PFSK-1 (cell line): ENCODE results near the gene DNAJC9.

ENCODE experiments used
- FOXP2 ChIP-seq: optimal IDR thresholded peaks from 2 replicates; pipeline ENCODE3; 2011; ENCODE audit warnings: borderline replicate concordance, control low read depth, inconsistent platforms; ENCODE audit not compliant: insufficient read depth; ENCODE audit errors: extremely low read length, extremely low read depth
- POLR2AphosphoS5 ChIP-seq: IDR thresholded peaks from 2 replicates; pipeline ENCODE4 v1.6.1; 2012; ENCODE audit warnings: low read depth, mild to moderate bottlenecking, control low read depth, low read length, moderate library complexity
- SIN3A ChIP-seq: IDR thresholded peaks from 2 replicates; pipeline ENCODE4 v1.6.1; 2012; ENCODE audit warnings: mild to moderate bottlenecking, low read length, moderate library complexity, borderline replicate concordance; ENCODE audit not compliant: insufficient read depth
- TAF1 ChIP-seq: IDR thresholded peaks from 2 replicates; pipeline ENCODE4 v1.6.1; 2012; ENCODE audit warnings: low read length, control low read depth, borderline replicate concordance; ENCODE audit not compliant: insufficient read depth
- TF ChIP-seq, protein P1 (sequence below), 2 experiments: IDR thresholded peaks; 2 replicates each; pipeline versions ENCODE4 v1.6.1 to v1.8.0; 2011 to 2012; ENCODE audit warnings: low read depth in 2 of 2, low read length in 2 of 2, control low read depth in 1 of 2, inconsistent platforms in 1 of 2, mild to moderate bottlenecking in 1 of 2, moderate library complexity in 1 of 2; ENCODE audit not compliant: insufficient read depth in 1 of 2

DNAJC9 gene

DNA sequence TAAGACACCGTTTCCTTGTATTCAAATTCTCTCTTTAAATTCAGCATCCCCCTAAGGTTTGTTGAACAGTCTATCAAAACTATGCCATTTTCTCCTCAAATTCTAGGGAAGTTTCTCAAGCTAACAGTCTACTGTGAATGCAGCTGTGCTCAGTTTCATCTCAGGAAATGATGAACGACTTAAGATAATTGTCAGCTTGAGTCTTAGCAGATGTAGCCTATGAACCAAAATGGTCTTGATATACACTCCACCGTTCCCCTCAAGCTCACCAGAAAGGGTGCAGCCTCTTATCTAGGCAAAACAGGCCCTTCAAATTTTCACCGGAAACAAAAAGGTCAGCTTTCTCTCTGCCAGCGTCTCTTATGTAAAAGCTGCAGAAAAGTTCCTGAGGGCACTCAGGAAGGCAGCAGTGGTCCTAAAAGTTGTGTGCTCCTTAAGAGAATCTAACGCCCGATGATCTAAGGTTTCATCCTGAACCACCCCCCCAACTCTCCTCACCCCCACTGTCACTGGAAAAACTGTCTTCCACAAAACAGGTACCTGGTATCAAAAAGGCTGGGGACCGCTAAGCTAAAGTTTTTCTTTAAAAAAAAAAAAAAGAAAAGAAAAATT, 2.1 kb downstream of the DNAJC9 start:
- TF ChIP-seq FOXP2: no peak
- no peak for TF ChIP-seq POLR2AphosphoS5
- TF ChIP-seq, protein P1, sequence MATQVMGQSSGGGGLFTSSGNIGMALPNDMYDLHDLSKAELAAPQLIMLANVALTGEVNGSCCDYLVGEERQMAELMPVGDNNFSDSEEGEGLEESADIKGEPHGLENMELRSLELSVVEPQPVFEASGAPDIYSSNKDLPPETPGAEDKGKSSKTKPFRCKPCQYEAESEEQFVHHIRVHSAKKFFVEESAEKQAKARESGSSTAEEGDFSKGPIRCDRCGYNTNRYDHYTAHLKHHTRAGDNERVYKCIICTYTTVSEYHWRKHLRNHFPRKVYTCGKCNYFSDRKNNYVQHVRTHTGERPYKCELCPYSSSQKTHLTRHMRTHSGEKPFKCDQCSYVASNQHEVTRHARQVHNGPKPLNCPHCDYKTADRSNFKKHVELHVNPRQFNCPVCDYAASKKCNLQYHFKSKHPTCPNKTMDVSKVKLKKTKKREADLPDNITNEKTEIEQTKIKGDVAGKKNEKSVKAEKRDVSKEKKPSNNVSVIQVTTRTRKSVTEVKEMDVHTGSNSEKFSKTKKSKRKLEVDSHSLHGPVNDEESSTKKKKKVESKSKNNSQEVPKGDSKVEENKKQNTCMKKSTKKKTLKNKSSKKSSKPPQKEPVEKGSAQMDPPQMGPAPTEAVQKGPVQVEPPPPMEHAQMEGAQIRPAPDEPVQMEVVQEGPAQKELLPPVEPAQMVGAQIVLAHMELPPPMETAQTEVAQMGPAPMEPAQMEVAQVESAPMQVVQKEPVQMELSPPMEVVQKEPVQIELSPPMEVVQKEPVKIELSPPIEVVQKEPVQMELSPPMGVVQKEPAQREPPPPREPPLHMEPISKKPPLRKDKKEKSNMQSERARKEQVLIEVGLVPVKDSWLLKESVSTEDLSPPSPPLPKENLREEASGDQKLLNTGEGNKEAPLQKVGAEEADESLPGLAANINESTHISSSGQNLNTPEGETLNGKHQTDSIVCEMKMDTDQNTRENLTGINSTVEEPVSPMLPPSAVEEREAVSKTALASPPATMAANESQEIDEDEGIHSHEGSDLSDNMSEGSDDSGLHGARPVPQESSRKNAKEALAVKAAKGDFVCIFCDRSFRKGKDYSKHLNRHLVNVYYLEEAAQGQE (IDR thresholded peaks at IDR 0.05; ENCODE audit: insufficient read depth in 1 of 2, low read depth in 2 of 2, low read length in 2 of 2): no peak
- no peak for TF ChIP-seq SIN3A
- TF ChIP-seq TAF1: no peak

DNA sequence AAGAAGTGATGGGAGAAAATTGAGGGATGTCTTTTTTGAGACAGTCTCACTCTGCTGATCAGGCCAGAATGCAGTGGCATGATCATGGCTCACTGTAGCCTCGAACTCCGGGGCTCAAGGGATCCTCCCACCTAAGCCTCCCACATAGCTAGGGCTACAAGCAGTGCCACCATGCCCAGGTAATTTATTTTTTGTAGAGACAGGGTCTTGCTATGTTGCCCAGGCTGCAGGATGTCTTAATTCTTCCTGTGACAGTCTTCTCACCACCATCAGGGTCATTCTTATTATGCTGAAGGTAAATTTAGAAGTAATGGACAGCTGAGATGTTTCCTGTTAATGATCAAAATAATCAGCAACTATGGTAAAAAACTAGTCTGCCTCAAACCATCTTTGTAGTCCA, 7.1 kb downstream of the DNAJC9 start:
- TF ChIP-seq TAF1 (no peak), POLR2AphosphoS5 (no peak), SIN3A (no peak), FOXP2 (no peak)

DNA sequence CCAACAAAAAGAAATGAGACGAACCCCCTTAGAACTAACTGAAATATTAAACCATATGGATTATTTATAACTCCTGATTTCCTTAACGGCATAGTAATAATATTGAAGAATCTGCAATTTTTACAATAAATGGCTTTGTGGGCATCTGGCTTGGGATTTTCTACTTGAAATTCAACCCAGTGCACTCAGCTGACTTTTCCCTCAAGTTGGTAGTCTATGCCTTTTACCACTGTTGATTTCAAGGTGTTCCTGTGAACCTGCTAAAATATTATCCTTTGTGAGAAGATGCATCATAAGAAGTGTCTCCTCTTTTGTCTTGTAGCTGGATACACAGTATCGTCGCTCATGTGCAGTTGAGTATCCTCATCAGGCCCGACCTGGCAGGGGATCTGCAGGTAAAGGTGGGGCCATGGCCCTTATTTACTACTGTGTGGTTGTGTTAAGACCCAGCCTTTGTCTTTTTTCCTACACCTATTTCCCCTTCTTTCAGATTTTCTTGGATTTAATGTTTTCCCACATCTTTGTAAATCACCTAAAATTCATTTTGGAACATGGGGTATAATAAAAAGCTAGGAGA, 8.0 kb downstream of the DNAJC9 start:
- TF ChIP-seq FOXP2 (no peak), TAF1 (no peak), SIN3A (no peak), POLR2AphosphoS5 (no peak; the same call in 1 of the 2 replicates)
- TF ChIP-seq, protein P1 (IDR thresholded peaks at IDR 0.05; ENCODE audit: insufficient read depth in 1 of 2, low read depth in 2 of 2, low read length in 2 of 2): no peak

DNA sequence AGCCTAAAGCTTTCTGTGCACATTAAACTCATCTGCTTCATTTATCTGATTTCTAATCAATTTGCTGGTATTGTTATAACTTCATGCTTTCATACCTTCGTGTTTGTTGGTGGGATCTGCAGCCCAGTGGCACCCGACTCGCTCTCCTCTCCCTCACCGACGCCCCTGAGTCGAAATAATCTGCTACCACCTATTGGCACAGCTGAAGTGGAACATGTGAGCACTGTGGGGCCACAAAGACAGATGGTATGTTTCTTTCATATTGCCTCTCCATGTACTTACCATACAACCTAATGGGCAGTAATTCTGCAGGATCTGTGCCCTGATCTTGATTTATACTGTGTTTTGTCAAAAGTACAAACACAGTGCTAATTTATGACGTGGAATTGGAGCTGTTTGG, 12.4 kb downstream of the DNAJC9 start:
- TF ChIP-seq, protein P1 (IDR thresholded peaks at IDR 0.05; ENCODE audit: insufficient read depth in 1 of 2, low read depth in 2 of 2, low read length in 2 of 2): no peak
- no peak for TF ChIP-seq SIN3A
- TF ChIP-seq POLR2AphosphoS5: no peak
- TF ChIP-seq FOXP2: no peak
- TF ChIP-seq TAF1: no peak

DNA sequence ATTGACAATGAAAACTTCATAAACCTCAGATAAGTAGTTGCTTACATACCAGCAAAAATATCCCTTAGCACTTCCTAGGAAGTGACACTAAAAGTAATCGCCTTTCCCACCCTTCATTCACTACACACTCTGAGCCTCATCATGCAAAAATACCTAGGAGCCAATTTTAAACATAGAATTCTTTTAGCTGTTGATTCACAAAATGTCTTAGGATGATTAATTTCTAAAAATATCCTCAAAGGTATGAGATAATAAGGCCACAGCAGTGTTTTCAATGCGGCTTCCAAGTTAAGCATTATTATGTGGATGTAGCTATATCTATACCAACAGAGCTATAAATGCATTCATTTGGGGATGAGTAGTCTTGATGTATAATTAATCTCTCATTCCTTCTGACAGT, 13.2 kb downstream of the DNAJC9 start:
- TF ChIP-seq POLR2AphosphoS5: no peak
- TF ChIP-seq FOXP2: no peak
- TF ChIP-seq, protein P1 (IDR thresholded peaks at IDR 0.05; ENCODE audit: insufficient read depth in 1 of 2, low read depth in 2 of 2, low read length in 2 of 2): no peak
- TF ChIP-seq SIN3A: no peak
- TF ChIP-seq TAF1: no peak
